HG02973 (cell line): Measurements from ENCODE around the gene AFF3.

ENCODE experiments used
- ATAC-seq: cut with Tn5 transposase; IDR thresholded peaks from one replicate; pipeline ENCODE4 v1.9.1; 2021; ENCODE audit warnings: moderate library complexity; ENCODE audit not compliant: unreplicated experiment

AFF3 gene

GRCh38 chr2:99576775-99577174 is 565.6 kb downstream of the AFF3 start:
- ATAC-seq: no peak

GRCh38 chr2:99573634-99574251 is 568.6 kb downstream of the AFF3 start:
- ATAC-seq: no peak

- ATAC-seq: no peak
Observed at GRCh38 chr2:99572373-99573164, 569.8 kb downstream of the AFF3 start.

GRCh38 chr2:99571954-99572353 is 570.4 kb downstream of the AFF3 start:
- no peak for ATAC-seq

- no peak for ATAC-seq
Observed at GRCh38 chr2:99571533-99571932, 570.9 kb downstream of the AFF3 start.

- no peak for ATAC-seq
Observed at GRCh38 chr2:99571021-99571420, 571.4 kb downstream of the AFF3 start.

GRCh38 chr2:99569386-99569785 is 573.0 kb downstream of the AFF3 start:
- no peak for ATAC-seq

GRCh38 chr2:99565227-99565626 is 577.2 kb downstream of the AFF3 start:
- ATAC-seq: no peak

GRCh38 chr2:99562516-99562915 is 579.9 kb downstream of the AFF3 start:
- no peak for ATAC-seq

- ATAC-seq: no peak
Observed at GRCh38 chr2:99561804-99562203, 580.6 kb downstream of the AFF3 start.

- peak; percentile 83 for ATAC-seq
Observed at GRCh38 chr2:99559075-99559662, 583.2 kb downstream of the AFF3 start.

GRCh38 chr2:99555404-99555803 is 587.0 kb downstream of the AFF3 start:
- ATAC-seq: no peak

- no peak for ATAC-seq
Observed at GRCh38 chr2:99554871-99555270, 587.5 kb downstream of the AFF3 start.

- no peak for ATAC-seq
Observed at GRCh38 chr2:99554238-99554637, 588.2 kb downstream of the AFF3 start.

- ATAC-seq: no peak
Observed at GRCh38 chr2:99552529-99552928, 589.9 kb downstream of the AFF3 start.

- ATAC-seq: no peak
Observed at GRCh38 chr2:99550368-99550767, 592.0 kb downstream of the AFF3 start.

- no peak for ATAC-seq
Observed at GRCh38 chr2:99545604-99546003, 596.8 kb downstream of the AFF3 start.

GRCh38 chr2:99545066-99545465 is 597.3 kb downstream of the AFF3 start:
- no peak for ATAC-seq

- ATAC-seq: no peak
Observed at GRCh38 chr2:99544608-99545007, 597.8 kb downstream of the AFF3 start.

- no peak for ATAC-seq
Observed at GRCh38 chr2:99543247-99543646, 599.1 kb downstream of the AFF3 start.

GRCh38 chr2:99537910-99538485 is 604.4 kb downstream of the AFF3 start:
- no peak for ATAC-seq

- ATAC-seq: no peak
Observed at GRCh38 chr2:99524056-99524455, 618.3 kb downstream of the AFF3 start.
